HG02610 (cell line): ENCODE data around the gene HK1.
A peak's percentile ranks its signal among the peaks of the same experiment; 100 is the strongest.
"Not testable (repeated sequence)": the region's sequence is repeated elsewhere in the genome, so short reads cannot be mapped to it uniquely, and the experiment has no call there.

Source experiments
- ATAC-seq: cut with Tn5 transposase; IDR thresholded peaks from one replicate; pipeline ENCODE4 v1.9.1; 2021; ENCODE audit warnings: mild to moderate bottlenecking, moderate library complexity; ENCODE audit not compliant: unreplicated experiment

HK1 gene

DNA sequence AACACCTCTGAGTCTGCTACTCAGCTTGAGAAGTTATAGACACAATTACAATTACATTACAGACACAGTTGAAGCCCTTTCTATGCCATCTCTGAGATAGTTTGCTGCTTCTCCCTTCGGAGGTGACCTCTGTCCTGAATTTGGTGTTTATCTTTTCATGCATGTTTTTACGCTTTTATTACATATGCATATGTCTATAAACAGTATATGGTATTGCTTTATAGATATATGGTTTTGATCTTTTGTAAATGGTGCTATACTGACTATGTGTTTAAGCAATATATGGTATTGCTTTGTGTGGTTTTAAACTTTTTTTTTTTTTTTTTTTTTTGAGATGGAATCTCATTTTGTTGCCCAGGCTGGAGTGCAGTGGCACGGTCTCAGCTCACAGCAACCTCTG lies 48.4 kb downstream of the HK1 start:
- no peak for ATAC-seq

DNA sequence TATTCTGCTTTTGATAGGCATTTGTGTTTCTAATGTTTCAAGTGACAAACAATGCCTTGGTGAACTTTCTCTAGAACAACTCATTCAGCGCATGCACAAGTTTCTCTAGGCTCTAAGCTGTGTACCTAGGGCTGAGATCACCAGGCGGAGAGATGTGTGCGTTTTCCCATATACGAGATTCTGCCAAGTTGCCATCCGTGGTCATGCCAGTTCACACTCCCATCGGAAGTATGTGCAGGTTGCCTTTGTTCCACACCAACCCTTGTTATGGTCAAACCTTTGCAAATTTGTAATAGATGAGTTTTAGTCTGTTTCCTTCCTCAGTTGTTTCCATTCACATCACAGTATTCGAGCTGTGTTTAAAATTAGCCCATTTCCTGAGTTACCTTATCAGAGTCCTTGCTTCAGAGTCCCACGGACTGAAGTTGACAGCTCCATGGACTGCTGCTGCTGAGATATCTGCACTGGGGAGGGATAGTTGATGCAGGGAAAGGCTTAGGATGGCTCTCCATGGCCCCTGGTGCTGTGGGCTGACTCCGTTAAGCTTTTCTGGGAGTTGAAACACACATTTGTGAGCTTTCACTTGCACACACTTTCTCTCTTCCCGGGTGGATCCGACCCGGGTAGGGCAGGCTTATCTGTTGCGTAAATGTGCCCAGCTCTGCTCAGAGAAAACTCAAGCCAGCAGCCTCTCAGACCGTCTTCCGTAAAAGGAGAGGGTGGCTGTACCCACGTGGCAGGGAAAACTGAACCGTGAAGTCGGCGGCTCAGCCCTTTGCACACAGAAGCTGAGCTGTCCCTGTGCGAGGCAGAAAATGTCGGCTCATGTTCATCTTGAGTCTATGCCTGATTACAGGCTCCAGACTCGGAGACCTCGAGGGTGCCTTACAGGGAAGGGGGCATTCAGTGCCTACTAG lies 49.4 kb downstream of the HK1 start:
- peak; percentile 89 for ATAC-seq

DNA sequence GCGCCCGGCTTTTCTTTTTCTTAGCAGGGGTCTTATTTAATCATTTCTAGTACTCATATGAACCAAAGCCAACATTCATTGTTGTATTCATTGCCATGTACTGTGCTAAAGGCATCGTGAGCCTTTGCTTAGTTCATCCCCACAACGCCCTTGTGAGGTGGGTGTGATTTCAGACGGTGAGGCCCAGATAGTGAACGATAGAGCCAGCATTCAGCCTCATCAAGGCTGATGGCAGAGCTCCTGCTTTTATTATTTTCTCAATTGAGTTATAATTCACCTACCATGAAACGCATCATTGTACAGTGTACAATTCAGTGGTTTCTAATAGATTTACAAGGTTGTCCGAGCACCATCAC lies 50.1 kb downstream of the HK1 start:
- ATAC-seq, result peak; percentile 15

DNA sequence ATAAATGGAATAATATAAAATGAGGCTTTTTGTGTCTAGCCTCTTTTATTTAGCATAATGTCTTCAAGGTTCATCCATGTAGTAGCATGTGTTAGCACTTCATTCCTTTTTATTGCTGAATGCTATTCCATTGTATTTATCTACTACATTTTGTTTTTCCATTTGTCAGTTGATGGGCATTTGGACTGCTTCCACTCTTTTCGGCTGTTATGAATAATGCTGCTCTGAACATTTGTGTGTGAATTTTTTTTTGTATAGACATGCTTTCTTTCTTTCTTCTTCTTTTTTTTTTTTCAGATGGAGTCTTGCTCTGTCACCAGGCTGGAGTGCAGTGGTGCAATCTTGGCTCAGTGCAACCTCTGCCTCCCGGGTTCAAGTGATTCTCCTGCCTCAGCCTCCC lies 50.6 kb downstream of the HK1 start:
- not testable (repeated sequence) for ATAC-seq

DNA sequence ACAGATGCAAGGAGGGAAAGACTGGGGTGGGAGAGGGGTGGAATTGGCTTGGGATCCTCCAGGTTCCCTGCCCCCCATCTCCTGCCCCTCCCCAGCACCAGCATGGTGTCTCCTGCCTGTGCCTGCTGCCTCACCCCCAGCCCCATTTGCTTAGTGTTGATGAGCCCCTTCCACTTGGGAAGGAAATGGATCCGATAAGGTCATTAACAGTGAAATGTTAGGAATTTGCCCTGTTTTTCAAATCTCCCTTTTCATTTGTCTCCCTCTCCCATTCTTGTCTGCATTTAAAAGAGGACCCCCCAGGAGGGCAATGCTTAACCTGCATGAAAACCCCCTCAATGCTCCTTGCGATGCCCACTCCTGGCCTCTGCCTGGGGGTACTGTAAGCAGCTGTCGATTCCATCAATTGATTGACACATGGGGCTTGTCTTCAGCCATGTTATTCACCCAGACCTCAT lies 51.5 kb downstream of the HK1 start:
- no peak for ATAC-seq

DNA sequence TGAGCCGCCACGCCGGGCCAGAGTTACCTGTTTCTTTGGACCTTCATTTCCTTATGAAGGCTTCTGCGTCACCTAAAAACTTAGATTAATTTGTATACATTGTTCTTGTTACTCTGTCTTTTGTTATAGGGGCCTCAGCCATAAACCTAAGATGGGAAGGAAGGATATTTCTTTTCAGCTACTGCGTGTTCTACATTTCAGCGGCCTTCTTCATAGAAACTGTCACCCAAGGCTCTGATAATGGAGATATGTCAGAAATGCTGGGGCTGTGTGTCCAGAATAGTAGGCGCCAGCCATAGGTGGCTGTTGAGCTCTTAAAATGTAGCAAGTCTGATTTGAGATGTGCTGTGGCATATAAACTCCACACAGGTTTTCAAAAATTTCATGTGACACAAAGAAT lies 52.9 kb downstream of the HK1 start:
- ATAC-seq, result no peak

DNA sequence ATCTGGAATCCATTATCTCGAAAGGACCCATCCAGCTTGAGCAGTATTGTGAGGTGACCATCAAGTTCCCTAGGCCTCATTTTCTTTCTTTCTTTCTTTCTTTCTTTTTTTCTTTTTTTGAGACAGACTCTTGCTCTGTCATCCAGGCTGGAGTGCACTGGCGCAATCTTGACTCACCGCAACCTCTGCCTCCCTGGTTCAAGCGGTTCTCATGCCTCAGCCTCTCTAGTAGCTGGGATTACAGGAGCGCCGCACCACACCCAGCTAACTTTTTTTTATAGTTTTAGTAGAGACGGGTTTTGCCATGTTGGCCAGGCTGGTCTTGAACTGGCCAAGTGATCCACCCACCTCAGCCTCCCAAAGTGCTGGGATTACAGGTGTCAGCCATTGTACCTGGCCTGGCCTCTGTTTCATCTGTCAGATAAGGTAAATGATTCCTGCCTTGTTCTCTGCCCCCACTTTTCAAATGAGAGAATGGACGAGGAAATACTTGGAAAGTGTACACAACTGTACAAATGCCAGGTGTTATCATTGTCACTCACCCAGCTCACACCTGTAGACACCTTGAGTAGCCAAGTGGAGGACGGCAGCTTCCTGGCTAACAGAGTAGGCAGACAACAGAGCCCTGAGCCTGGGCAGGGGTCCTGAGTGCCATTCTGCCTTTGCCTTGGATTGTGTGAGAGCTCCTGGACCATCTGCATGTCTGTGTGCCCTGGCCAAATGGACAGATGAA lies 54.1 kb downstream of the HK1 start:
- no peak for ATAC-seq

DNA sequence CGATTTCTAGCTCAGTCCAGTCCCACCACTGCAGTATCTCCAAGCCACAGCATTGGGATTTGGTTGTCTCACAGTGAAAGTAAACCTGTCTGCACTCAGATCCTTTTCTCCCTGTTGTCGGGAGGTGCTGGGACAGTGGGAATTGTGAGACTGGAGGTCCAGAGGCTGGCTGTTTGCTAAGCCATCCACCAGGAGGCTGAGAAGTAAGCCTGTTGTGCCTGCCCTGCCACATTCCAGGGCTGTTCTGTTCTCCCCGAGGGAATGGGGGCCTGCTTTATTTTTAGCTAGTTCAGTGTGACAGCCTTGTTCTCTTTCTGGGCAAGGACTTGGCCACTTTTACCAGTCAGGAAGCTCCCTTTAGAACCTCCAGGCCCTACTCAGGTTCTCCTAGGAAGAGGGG lies 54.9 kb downstream of the HK1 start:
- ATAC-seq, result no peak

DNA sequence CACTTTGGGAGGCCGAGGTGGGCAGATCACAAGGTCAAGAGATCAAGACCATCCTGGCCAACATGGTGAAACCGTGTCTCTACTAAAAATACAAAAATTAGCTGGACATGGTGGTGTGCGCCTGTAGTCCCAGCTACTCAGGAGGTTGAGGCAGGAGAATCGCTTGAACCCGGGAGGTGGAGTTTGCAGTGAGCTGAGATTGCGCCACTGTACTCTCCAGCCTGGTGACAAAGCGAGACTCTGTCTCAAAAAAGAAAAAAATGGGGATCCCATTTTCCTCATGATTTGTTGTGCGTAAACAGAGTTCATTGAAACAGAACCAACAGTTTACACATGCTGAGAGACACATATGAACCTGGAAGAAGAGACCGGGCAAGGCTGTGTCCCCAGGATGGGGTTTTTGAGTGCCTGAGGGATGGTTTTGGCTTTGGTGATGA lies 55.6 kb downstream of the HK1 start:
- not testable (repeated sequence) for ATAC-seq

DNA sequence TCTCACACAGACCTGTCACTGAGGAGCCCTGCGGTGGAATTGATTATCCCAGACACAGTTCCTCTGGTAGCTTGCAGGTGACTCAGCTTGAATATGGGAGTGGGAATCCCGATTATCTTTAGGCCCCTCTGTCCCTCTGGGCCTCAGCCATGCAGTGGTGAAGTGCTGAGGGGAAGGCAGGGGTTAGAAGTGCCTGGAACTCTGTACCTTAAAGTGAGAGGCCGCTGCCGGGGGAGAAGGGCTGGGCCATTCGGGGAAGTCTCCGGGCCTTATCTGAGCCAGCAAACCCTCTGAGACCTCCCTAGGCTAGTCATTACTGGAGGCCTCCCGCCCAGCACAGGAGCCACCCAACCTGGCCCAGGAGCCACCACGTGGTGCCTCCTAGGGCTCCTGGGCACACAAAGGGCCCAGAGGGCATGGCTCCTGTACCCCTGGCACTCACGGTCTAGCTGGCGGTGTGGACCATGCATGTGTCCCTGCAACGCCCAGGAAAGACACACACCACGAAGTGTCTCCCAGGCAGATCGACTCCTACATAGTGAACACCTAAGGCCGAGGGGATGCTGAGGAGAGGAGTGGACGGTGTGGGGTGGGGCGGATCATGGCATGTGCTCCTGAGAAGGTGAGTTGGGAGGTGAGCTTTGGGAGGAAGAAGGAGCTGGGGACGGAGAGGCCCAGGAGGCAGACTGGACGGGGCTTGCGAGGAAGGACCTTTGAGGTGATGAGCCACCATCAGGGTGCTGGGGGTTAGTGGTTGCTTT lies 56.2 kb downstream of the HK1 start:
- ATAC-seq, result no peak

DNA sequence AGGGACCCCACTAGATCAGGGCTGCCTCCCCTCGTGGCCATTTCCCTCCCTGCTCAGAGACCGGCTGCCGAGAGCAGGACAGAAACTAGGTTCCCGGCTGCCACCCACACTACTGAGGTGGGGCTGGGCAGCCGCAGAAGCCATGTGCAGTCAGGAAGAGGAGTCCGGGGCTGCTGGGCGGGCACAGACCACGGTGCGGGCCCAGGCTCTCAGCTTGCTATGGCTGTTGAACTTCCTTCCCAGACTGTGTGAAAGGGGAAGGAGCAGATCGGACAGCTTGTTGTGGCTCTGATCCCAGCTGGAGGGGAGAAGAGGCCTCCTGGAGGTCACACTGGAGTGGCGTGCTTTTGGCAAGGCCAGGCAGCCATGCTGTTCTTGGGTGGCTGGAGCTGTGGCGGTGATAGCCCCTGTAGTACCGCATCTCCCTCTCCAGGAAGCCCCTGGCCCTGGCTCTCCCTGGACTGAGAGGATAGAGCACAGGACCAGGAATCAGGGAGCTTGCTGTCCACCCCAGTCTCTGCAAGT lies 56.8 kb downstream of the HK1 start:
- peak; percentile 51 for ATAC-seq

DNA sequence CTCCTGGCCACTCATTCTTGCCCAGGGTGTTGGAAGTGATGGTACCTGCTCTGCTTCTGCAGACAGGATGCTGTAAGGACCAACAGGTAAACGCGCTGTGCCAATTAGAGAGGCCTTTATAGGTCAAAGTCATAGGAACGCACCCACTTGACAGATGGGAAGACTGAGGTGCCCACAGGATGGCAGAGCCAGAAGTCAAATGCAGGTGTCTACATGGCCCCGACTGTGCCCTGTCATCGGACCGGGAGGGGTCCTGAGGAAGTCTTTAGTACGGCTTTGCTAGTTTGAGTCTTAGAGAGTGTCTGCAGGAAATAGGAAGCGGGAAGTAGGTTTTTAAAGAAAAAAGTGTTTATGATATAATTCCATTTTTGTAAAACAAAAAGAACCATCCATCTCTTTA lies 57.3 kb downstream of the HK1 start:
- no peak for ATAC-seq

DNA sequence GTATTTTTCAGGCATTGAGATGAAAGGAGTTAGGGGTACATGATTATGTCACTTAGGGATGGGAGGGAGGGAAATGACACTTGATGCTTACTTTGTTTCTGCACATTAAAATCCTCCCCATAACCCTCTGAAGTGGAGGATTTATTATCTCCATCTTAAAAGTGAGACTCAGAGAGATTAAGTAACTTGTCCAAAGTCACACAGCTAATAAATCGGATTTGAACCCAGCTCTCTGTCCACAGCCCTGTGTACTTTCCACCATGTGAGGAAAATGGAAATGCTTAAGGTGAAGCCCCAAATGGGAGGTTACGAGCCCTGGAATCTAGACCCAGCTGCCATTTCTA lies 58.6 kb downstream of the HK1 start:
- ATAC-seq, result no peak

DNA sequence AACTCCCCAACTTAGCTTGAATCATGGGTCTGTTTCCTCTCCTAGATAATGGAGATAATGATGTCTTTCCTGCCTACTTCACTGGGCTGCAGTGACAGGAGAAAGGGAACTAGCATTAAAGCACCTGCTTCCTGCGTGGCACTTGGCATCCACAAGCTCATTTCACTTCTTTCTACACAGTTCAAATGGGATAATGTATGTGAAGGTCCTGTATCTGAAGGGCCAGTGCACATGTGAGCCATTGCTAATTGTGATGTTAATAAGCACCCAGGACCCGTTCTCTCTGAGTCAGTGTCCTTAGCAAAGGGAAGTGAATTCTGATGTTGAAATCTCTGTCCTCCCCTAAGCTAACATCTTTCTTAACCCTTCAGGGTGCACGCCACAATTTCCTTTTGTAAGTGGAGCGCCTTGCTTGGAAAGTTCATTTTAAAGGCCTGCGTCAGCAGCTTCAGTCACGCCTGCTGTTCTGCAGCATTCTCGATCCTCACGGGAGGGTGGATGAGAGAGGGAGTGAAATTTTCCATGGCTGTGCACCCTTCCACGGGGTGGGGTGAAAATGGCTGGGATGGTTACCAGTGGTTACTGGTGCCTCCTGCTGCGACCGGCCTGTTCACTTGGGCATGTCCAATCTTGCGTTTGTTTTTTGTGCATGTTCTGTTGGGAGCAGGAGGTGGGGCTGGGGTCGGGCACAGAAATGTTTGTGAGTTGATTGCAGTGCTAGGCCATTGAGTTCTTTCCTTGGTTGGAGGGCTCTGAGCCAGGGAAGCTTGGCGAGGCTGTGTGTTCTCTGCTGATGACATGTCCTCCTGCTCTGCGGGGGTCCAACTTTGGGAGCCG lies 59.2 kb downstream of the HK1 start:
- ATAC-seq, result no peak

DNA sequence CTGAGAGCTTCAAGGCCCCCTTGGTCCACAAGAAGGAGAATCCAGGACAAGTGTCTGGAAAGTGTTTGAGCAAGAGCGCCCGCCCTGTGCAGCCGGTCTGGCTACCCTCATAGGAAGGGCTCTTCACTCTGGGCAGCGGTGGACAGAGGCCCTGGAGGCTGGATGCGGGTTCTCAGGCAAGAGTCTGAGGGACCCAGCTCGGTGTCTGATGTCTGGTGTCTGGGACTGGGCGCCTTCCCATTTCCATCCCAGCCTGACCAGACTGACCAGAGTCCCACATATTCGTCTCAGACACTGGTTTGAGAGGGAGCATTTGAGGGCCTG lies 59.8 kb downstream of the HK1 start:
- no peak for ATAC-seq

DNA sequence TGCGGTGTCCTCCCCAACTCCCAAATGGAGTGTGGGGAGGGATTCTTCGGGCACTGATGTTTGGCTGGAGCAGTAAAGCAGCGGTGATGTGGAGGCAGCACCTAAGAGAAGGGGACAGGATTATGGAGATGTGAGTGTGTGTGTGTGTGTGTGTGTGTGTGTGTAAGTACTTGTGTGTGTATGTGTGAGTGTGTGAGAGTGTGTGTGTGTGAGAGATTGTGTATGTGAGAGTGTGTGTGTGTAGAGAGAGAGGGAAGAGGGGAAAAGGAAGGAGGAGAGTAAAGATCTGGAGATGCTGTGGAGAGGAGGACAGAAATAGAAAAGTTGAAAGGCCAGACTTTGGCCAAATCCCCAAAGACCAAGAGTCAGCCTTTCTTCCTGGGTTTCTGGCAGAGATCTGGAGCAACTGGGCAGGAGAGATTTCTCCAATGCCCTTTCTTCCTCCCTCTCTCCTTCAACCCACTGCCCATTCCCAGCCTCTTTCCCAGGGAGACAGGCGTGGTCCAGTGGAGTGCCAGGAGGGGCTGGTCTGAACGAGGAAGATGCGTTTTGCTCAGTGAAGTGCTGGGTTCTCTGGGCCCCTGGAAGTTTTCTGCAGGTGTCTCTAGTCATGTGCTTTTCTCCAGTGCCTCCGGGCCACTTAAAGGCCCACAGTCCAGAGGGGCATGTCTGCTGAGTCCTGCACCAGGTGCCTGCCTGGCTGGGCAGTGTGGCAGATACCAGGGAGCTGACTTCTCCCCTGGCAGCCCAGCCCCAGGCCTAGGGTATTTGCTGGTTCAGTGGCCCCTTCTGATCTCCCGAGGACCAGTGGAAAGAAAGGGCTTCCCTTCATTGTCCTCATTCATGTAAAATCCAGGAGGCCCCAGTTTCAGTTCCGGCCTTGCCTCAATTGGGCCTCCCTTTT lies 60.5 kb downstream of the HK1 start:
- no peak for ATAC-seq

DNA sequence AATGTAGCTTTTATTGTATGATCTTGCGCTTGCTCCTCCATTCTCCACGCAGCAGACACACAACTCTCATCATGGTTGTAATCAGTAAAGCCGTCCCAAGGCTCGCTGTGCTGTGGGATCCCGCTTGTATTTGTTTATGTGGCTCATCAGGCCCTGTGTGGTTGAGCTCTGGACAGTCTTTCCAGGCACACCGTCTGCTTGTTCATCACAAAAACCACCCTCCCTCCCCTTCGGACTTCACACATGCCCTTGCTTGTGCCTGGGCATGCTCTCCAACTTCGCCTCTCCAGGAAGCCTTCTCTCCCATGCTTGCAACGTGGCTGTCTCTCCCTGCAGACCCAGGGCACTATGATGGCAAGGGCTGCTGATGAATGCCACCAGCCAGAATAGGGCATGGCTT lies 62.4 kb downstream of the HK1 start:
- ATAC-seq, result no peak

DNA sequence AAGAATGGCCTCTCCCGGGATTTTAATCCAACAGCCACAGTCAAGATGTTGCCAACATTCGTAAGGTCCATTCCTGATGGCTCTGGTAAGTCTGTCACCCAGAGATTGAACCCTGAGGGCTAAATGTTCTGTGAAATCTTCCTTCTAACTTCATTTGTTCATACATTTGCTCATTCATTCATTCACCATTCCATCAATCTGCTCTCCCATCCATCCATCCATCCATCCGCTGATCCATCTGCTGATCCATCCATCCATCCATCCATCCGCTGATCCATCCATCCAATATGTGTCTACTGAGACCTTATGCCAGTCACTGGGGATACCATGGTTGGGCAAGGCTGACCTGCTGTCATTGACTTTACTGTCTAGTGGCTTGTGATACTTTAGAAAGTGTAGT lies 65.6 kb downstream of the HK1 start:
- no peak for ATAC-seq

DNA sequence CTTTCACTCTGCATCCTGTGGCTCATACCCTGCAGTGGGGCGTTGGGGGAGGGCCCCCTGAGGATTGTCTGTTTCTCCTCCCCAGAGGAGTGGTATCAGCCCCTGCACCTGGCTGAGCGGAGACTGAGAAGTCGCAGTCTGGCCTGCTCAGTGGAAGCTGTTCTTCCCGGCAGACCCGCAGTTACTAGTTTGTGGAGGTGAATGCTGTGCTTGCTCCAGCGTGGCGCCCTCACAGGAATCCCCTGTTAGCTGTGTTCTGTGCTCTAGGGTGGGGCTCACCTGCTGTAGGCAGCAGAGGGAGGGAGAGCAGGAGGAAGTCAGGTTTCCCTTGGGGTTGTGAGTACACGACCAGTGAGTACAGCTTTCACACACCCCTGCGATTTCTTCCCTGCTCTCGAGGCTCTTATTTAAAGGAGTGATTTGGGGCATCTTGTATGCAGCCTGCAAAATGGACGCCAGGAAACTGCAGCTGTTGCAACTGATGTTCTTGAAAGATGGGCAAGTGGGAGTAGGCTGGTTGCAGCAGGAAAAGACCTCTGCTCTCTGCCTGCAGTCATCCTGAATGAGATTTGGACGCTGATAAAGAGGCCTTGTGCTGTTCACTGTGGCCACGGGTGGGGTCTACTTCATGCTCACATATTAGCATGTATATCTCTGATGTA lies 66.4 kb downstream of the HK1 start:
- peak; percentile 89 for ATAC-seq
